ENCODE measurements around the gene MAN1C1. TPM values are rescaled to one million over a fixed set of nuclear protein-coding genes. Genes with fewer than 3 reads are reported as not detected.

Gene MAN1C1
- polyA plus RNA-seq, 1 of the 3 experiments (the other 2 are of a cell fraction), result 0.20 TPM

- H3K27ac ChIP-seq (ENCODE audit: low read depth in 2 of 2, low read length in 1 of 2), result no peak overlapping the region
- ChIA-PET CTCF (interaction anchor here (1.2 kb wide), 1 partner anchor 30 kb away, joined by 6 read pairs; no protein-coding TSS in a partner anchor), POLR2A (no interaction called here)
- H3K9me2 ChIP-seq, result no peaks in the 10 kb centered on the region
- no peaks in the 10 kb centered on the region; a peak in 1 of 4 replicates for H3K4me1 ChIP-seq (ENCODE audit: control insufficient read depth in 1 of 2, insufficient read depth in 2 of 2, low read depth in 1 of 2, low read length in 1 of 2)
- H3F3A ChIP-seq (replicated peaks; ENCODE audit: insufficient read depth), result no peaks in the 10 kb centered on the region
- no peaks in the 10 kb centered on the region for H4K20me1 ChIP-seq (ENCODE audit: insufficient read depth)
- H3K4me3 ChIP-seq (ENCODE audit: low read depth in 2 of 2, low read length in 1 of 2), result no peak overlapping the region
- H3K9ac ChIP-seq, result no peak overlapping the region
- no peak overlapping the region for H3K4me2 ChIP-seq
- H3K36me3 ChIP-seq (replicated peaks in 1 of 2; ENCODE audit: control insufficient read depth in 1 of 2, insufficient read depth in 2 of 2, low read length in 1 of 2), result no peaks in the 10 kb centered on the region
- no peaks in the 10 kb centered on the region for H3K9me3 ChIP-seq
- no peaks in the 10 kb centered on the region for H3K79me2 ChIP-seq (ENCODE audit: insufficient read depth)
- 53% methylated on average over 4 of the region's 5 CpGs for WGBS (ENCODE audit: low lambda C conversion rate)
- peaks cover 29% of the 10 kb centered on the region; the same call in 1 of the 2 replicates for H3K27me3 ChIP-seq (ENCODE audit: insufficient read depth)
- no peak for DNase-seq
- TF ChIP-seq JUND (IDR thresholded peaks at IDR 0.05) (no peak), POLR2AphosphoS5 (IDR thresholded peaks at IDR 0.05; ENCODE audit: low read depth, low read length) (no peak), GABPA (IDR thresholded peaks at IDR 0.05; ENCODE audit: low read depth) (no peak), TCF12 (IDR thresholded peaks at IDR 0.05) (no peak), FOSL2 (IDR thresholded peaks at IDR 0.05; ENCODE audit: borderline replicate concordance, low read depth) (no peak), GATA2 (CRISPR knock-in tag; IDR thresholded peaks at IDR 0.05) (no peak), TEAD4 (IDR thresholded peaks at IDR 0.05; ENCODE audit: borderline replicate concordance, insufficient read depth) (no peak), PBX3 (IDR thresholded peaks at IDR 0.05) (no peak), SMC3 (IDR thresholded peaks at IDR 0.05; ENCODE audit: low read depth, low read length) (no peak), MAX (IDR thresholded peaks at IDR 0.05; ENCODE audit: low read depth) (no peak), EZH2phosphoT487 (IDR thresholded peaks at IDR 0.05; ENCODE audit: borderline replicate concordance, low read depth) (no peak), CTCF (IDR thresholded peaks at IDR 0.05) (no peak), NFIC (IDR thresholded peaks at IDR 0.05; ENCODE audit: borderline replicate concordance) (no peak), RAD21 (IDR thresholded peaks at IDR 0.05; ENCODE audit: low read length) (no peak), RXRA (IDR thresholded peaks at IDR 0.05; ENCODE audit: borderline replicate concordance, low read depth) (no peak), CHD2 (IDR thresholded peaks at IDR 0.05; ENCODE audit: low read length, partially characterized antibody) (no peak), RCOR1 (IDR thresholded peaks at IDR 0.05; ENCODE audit: low read length) (no peak), REST (IDR thresholded peaks at IDR 0.05; ENCODE audit: low read depth, low read length) (no peak), MEF2A (IDR thresholded peaks at IDR 0.05; ENCODE audit: borderline replicate concordance, low read depth) (no peak)
- H2AFZ ChIP-seq (ENCODE audit: low read depth), result no peak overlapping the region
Observed at GRCh38 chr1:25650289-25650576, 33.6 kb downstream of the MAN1C1 start.
